Mesenchymal stem cell (in vitro differentiated cells and primary cell): ENCODE data around the gene FADS1.

Experiments
- DNase-seq: peaks from one replicate; pipeline ENCODE4 v3.0.0-alpha.2; 2013
- H2AFZ ChIP-seq: one replicate; pipeline ENCODE4 v1.6.1; 2013; ENCODE audit warnings: low read depth, mild to moderate bottlenecking, control low read depth, inconsistent platforms, low read length, moderate library complexity
- H2AK5ac ChIP-seq: 2 replicates; pipeline ENCODE4 v1.6.1; 2013; ENCODE audit warnings: low read length, moderate library complexity, mild to moderate bottlenecking, inconsistent platforms; ENCODE audit not compliant: severe bottlenecking
- H2BK120ac ChIP-seq: one replicate; pipeline ENCODE4 v1.6.1; 2013; ENCODE audit warnings: low read depth, mild to moderate bottlenecking, inconsistent platforms, low read length, moderate library complexity
- H2BK12ac ChIP-seq, 2 experiments: one replicate each; pipeline ENCODE4 v1.6.1; 2013; ENCODE audit warnings: inconsistent platforms in 2 of 2, low read length in 2 of 2, mild to moderate bottlenecking in 2 of 2, moderate library complexity in 2 of 2, control low read depth in 1 of 2
- H2BK15ac ChIP-seq: one replicate; pipeline ENCODE4 v1.6.1; 2013; ENCODE audit warnings: mild to moderate bottlenecking, low read depth, inconsistent platforms; ENCODE audit not compliant: poor library complexity, severe bottlenecking
- H2BK5ac ChIP-seq: 2 replicates; pipeline ENCODE4 v1.6.1; 2013; ENCODE audit warnings: low read depth, mild to moderate bottlenecking, low read length, control low read depth, inconsistent platforms; ENCODE audit not compliant: poor library complexity, severe bottlenecking
- H3K14ac ChIP-seq, 2 experiments: one replicate each; pipeline ENCODE4 v1.6.1; 2013; ENCODE audit warnings: inconsistent platforms in 2 of 2, low read length in 2 of 2, control low read depth in 1 of 2, mild to moderate bottlenecking in 1 of 2, moderate library complexity in 1 of 2
- H3K18ac ChIP-seq, 2 experiments: one replicate each; pipeline ENCODE4 v1.6.1; 2013; ENCODE audit warnings: inconsistent platforms in 2 of 2, low read length in 2 of 2, control low read depth in 1 of 2, low read depth in 1 of 2, mild to moderate bottlenecking in 1 of 2
- H3K23ac ChIP-seq, 2 experiments: one replicate each; pipeline ENCODE4 v1.6.1; 2013; ENCODE audit warnings: inconsistent platforms in 2 of 2, low read length in 2 of 2, mild to moderate bottlenecking in 2 of 2, moderate library complexity in 2 of 2, control low read depth in 1 of 2
- H3K27ac ChIP-seq: 2 replicates; pipeline ENCODE4 v1.5.1; 2013; ENCODE audit warnings: mild to moderate bottlenecking, moderate library complexity, low read length, control low read depth, inconsistent platforms; ENCODE audit not compliant: poor library complexity, severe bottlenecking
- H3K27me3 ChIP-seq, 2 experiments: 2 replicates each; pipeline versions ENCODE4 v1.6.1 to v1.7.0; 2013; ENCODE audit warnings: low read length in 2 of 2, mild to moderate bottlenecking in 2 of 2, moderate library complexity in 2 of 2, control low read depth in 1 of 2, inconsistent platforms in 1 of 2; ENCODE audit not compliant: control insufficient read depth in 1 of 2, insufficient read depth in 1 of 2
- H3K36me3 ChIP-seq, 2 experiments: 2 replicates each; pipeline versions ENCODE4 v1.6.1 to v1.7.0; 2013; ENCODE audit warnings: low read length in 2 of 2, control low read depth in 1 of 2, inconsistent platforms in 1 of 2, low read depth in 1 of 2, mild to moderate bottlenecking in 1 of 2; ENCODE audit not compliant: insufficient read depth in 2 of 2, control insufficient read depth in 1 of 2
- H3K4ac ChIP-seq, 2 experiments: one replicate each; pipeline ENCODE4 v1.6.1; 2013; ENCODE audit warnings: inconsistent platforms in 2 of 2, low read length in 2 of 2, mild to moderate bottlenecking in 2 of 2, moderate library complexity in 2 of 2, control low read depth in 1 of 2, low read depth in 1 of 2
- H3K4me1 ChIP-seq: 2 replicates; pipeline ENCODE4 v1.6.1; 2013; ENCODE audit warnings: low read depth, low read length, control low read depth; ENCODE audit not compliant: control insufficient read depth, insufficient read depth
- H3K4me2 ChIP-seq: 2 replicates; pipeline ENCODE4 v1.6.1; 2013; ENCODE audit warnings: low read length, mild to moderate bottlenecking, inconsistent platforms; ENCODE audit not compliant: poor library complexity, severe bottlenecking
- H3K4me3 ChIP-seq, 2 experiments: 2 replicates each; pipeline versions ENCODE4 v1.5.1 to v1.7.0; 2013; ENCODE audit warnings: low read length in 2 of 2, mild to moderate bottlenecking in 2 of 2, control low read depth in 1 of 2, low read depth in 1 of 2; ENCODE audit not compliant: insufficient read depth in 1 of 2
- H3K79me1 ChIP-seq: replicated peaks from 2 replicates; pipeline ENCODE4 v1.6.1; 2013; ENCODE audit warnings: mild to moderate bottlenecking, control low read depth, low read length, inconsistent platforms; ENCODE audit not compliant: poor library complexity, severe bottlenecking
- H3K9ac ChIP-seq: 2 replicates; pipeline ENCODE4 v1.7.0; 2013; ENCODE audit warnings: mild to moderate bottlenecking, low read length, moderate library complexity
- H3K9me3 ChIP-seq: 2 replicates; pipeline ENCODE4 v1.7.0; 2013; ENCODE audit warnings: mild to moderate bottlenecking, low read length; ENCODE audit not compliant: control insufficient read depth
- H4K8ac ChIP-seq: one replicate; pipeline ENCODE4 v1.6.1; 2013; ENCODE audit warnings: inconsistent platforms, mild to moderate bottlenecking, low read length, moderate library complexity
- H4K91ac ChIP-seq: one replicate; pipeline ENCODE4 v1.6.1; 2013; ENCODE audit warnings: mild to moderate bottlenecking, low read length, inconsistent platforms
- WGBS: methylation state at CpG from one replicate; pipeline ENCODE4 v1.1.7; 2013; ENCODE audit warnings: mixed read lengths; 5-methylcytosine and 5-hydroxymethylcytosine counted together

Gene FADS1

DNA sequence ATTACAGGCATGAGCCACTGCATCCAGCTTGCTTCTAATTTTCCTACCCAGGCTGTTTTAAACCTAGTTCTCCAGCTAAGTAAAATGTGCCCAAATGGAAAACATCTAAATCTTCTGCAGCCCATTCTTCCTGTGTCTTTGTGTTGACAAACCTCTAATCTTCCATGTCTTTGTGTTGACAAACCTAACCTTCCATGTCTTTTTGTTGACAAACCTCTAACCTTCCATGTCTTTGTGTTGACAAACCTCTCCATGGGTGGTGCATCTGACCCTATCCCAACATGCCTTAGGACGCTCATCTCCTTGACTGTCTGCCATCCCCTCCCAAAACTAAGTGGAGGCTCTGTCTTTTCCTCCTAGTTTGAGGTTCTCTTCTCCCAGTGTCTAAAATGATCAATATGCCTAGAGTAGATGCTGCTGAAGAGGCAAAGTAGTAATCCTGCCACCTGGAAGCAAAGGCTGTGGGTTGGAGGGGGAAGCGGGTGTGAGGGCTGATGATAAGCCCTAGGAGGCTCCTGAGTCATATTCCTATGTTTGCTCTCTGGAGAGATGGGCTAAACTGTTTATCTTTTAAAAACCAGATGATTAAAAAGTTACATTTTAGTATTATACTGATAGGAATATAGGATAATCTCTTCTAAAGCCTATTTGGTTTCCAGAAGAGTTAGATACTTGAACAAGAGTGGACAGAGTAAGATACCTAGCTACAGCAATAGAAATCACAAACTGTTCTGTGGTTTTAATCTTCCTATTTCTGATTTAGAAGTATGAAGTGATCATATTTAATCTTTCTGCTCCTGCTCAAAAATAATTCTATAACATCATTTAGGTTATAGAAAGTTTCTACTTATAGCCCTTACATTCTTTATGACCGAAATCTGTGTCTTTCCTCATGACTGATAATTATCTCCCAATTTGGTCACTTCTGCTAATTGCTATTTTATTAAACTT is 16.2 kb downstream of the FADS1 start:
- H3K18ac ChIP-seq = no peak overlapping the region
- no peak overlapping the region for H2AK5ac ChIP-seq
- H3K79me1 ChIP-seq = peaks cover 25% of the 10 kb centered on the region
- no peak for DNase-seq
- WGBS = 80% methylated on average over 2 of the region's 3 CpGs
- H2AFZ ChIP-seq = no peak overlapping the region
- no peak overlapping the region for H3K23ac ChIP-seq
- H3K14ac ChIP-seq = no peak overlapping the region
- no peak overlapping the region for H2BK15ac ChIP-seq
- peaks cover 4% of the 10 kb centered on the region for H3K4me1 ChIP-seq
- H3K27me3 ChIP-seq = no peaks in the 10 kb centered on the region
- no peak overlapping the region for H3K4ac ChIP-seq
- no peak overlapping the region for H2BK12ac ChIP-seq
- H3K27ac ChIP-seq = no peak overlapping the region
- H3K4me2 ChIP-seq = no peak overlapping the region
- no peak overlapping the region for H2BK120ac ChIP-seq
- no peak overlapping the region for H2BK5ac ChIP-seq
- H4K8ac ChIP-seq = no peak overlapping the region
- no peak overlapping the region for H4K91ac ChIP-seq
- H3K4me3 ChIP-seq = no peak overlapping the region
- peak overlapping the region; percentile 5 for H3K9ac ChIP-seq
- H3K9me3 ChIP-seq = no peaks in the 10 kb centered on the region
- H3K36me3 ChIP-seq = peaks cover 33 to 73% of the 10 kb centered on the region in 2 experiments

DNA sequence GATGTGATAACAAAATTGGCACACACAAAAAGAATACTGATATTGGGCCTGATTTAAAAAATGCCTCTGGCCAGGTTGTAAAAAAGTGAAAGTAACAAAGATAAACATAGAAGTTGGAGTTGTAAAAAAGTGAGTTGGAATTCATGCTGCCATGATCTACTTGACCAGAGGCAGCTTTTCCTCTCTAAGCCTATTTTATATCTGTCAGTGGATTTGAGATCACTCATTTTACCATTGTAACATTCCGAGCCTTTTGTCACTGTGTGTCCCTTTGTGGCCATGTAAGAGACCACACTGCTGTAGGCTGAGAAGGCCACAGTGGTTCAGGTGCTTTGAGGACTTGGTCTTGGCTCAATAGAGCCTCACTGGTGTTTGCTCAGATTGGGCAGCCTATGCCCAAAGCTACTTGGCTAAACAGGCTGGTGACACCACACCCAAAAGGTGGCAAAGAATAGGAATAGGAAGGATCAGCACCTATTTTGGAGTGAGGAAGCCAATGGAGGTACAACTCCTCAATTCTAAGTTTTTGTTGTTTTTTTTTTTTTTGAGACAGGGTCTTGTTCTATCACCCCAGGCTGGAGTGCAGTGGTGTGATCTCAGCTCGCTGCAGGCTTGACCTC is 17.0 kb downstream of the FADS1 start:
- no peak overlapping the region for H2BK120ac ChIP-seq
- no peak for DNase-seq
- peaks cover 21% of the 10 kb centered on the region for H3K79me1 ChIP-seq
- no peak overlapping the region for H2AFZ ChIP-seq
- H2BK5ac ChIP-seq = no peak overlapping the region
- peaks cover 31 to 71% of the 10 kb centered on the region in 2 experiments for H3K36me3 ChIP-seq
- no peaks in the 10 kb centered on the region for H3K27me3 ChIP-seq
- no peak overlapping the region for H3K4ac ChIP-seq
- H3K27ac ChIP-seq = no peak overlapping the region
- no peak overlapping the region for H3K14ac ChIP-seq
- no peak overlapping the region for H3K4me2 ChIP-seq
- H2AK5ac ChIP-seq = no peak overlapping the region
- H3K9me3 ChIP-seq = no peaks in the 10 kb centered on the region
- H4K8ac ChIP-seq = no peak overlapping the region
- WGBS = 99% methylated on average over 2 of the region's 2 CpGs
- no peak overlapping the region for H2BK15ac ChIP-seq
- no peak overlapping the region for H3K9ac ChIP-seq
- H3K4me3 ChIP-seq = no peak overlapping the region
- peaks cover 4% of the 10 kb centered on the region for H3K4me1 ChIP-seq
- no peak overlapping the region for H4K91ac ChIP-seq
- no peak overlapping the region for H3K23ac ChIP-seq
- H3K18ac ChIP-seq = no peak overlapping the region
- H2BK12ac ChIP-seq = no peak overlapping the region

DNA sequence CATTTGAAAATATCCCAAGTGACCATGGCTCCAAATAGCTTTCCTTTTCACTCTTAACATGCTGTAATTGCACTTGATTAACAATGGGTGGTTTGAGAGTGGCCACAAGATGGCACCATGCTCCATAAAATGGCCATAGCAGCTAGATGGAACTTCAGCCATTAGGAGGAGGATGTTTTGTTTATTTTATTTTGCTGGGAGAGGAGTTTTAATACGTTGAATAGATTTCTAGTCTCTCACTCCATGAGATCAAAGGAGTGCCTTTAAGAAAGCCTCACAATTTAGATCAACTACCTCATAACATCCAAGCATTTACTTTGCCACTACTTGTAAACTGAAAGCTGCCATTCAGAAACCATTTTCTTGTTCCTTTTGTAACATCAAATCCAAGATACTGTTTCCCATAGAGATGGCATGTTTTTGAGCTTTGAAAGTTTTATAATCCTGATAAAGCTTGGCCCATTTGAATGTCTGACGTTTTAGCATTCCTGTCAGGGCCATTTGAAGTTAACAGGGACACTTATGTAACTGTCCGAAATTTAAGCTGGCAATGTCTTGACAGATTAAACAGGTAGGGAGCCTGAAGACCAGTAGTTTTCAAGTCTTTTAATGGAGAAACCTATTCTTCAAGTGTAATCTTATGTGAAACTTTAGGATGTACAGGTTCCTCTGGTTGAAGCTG is 19.4 kb downstream of the FADS1 start:
- H3K36me3 ChIP-seq = peaks cover 14 to 47% of the 10 kb centered on the region in 2 experiments
- H3K4me3 ChIP-seq = no peak overlapping the region
- H3K4ac ChIP-seq = no peak overlapping the region
- H2AK5ac ChIP-seq = no peak overlapping the region
- 91% methylated on average over 2 of the region's 3 CpGs for WGBS
- no peak overlapping the region for H2BK12ac ChIP-seq
- H2BK15ac ChIP-seq = no peak overlapping the region
- H3K9me3 ChIP-seq = no peaks in the 10 kb centered on the region
- H4K91ac ChIP-seq = no peak overlapping the region
- no peak overlapping the region for H3K27ac ChIP-seq
- H4K8ac ChIP-seq = no peak overlapping the region
- H3K14ac ChIP-seq = no peak overlapping the region
- no peak overlapping the region for H2AFZ ChIP-seq
- H3K27me3 ChIP-seq = no peaks in the 10 kb centered on the region
- peak; percentile 90 for DNase-seq
- no peak overlapping the region for H3K23ac ChIP-seq
- no peak overlapping the region for H2BK5ac ChIP-seq
- no peak overlapping the region for H3K4me2 ChIP-seq
- H3K9ac ChIP-seq = peak overlapping the region; percentile 65
- H2BK120ac ChIP-seq = no peak overlapping the region
- H3K18ac ChIP-seq = no peak overlapping the region
- H3K79me1 ChIP-seq = peaks cover 12% of the 10 kb centered on the region
- H3K4me1 ChIP-seq = peaks cover 9% of the 10 kb centered on the region
